Measurements from ENCODE around the gene DIS3.

GRCh38 chr13:72745260-72745659 lies 36.4 kb downstream of the DIS3 start:
- TF ChIP-seq, protein P1, sequence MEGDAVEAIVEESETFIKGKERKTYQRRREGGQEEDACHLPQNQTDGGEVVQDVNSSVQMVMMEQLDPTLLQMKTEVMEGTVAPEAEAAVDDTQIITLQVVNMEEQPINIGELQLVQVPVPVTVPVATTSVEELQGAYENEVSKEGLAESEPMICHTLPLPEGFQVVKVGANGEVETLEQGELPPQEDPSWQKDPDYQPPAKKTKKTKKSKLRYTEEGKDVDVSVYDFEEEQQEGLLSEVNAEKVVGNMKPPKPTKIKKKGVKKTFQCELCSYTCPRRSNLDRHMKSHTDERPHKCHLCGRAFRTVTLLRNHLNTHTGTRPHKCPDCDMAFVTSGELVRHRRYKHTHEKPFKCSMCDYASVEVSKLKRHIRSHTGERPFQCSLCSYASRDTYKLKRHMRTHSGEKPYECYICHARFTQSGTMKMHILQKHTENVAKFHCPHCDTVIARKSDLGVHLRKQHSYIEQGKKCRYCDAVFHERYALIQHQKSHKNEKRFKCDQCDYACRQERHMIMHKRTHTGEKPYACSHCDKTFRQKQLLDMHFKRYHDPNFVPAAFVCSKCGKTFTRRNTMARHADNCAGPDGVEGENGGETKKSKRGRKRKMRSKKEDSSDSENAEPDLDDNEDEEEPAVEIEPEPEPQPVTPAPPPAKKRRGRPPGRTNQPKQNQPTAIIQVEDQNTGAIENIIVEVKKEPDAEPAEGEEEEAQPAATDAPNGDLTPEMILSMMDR (IDR thresholded peaks at IDR 0.05) = no peak
- no peak for TF ChIP-seq POLR2AphosphoS5 (IDR thresholded peaks at IDR 0.05)
